Vagina (tissue), 2 donors: Measurements from ENCODE around the gene ZDHHC5. TPM values are rescaled to one million over a fixed set of nuclear protein-coding genes. Genes with fewer than 3 reads are reported as not detected.

Experiments used
- DNase-seq, 2 donors: peaks; one replicate each; pipeline ENCODE4 v3.0.0-alpha.2; 2017; ENCODE audit errors: extremely low spot score in 2 of 2
- H3K27ac ChIP-seq: fragments of 200-600 bp; sonication (generic); one replicate; pipeline ENCODE4 v1.5.1; 2019
- H3K27me3 ChIP-seq: fragments of 200-600 bp; sonication (generic); one replicate; pipeline ENCODE4 v1.5.1; 2019
- H3K36me3 ChIP-seq, 2 donors: fragments of 200-600 bp; sonication (generic); one replicate each; pipeline ENCODE4 v1.5.1; 2017 to 2019
- H3K4me1 ChIP-seq: fragments of 200-600 bp; sonication (generic); one replicate; pipeline ENCODE4 v1.5.1; 2019
- H3K4me3 ChIP-seq, 2 donors: fragments of 200-600 bp; sonication (generic); 1 replicate in 1 of 2; 2 replicates in 1 of 2; pipeline ENCODE4 v1.5.1; 2016 to 2019
- H3K9me3 ChIP-seq: fragments of 200-600 bp; sonication (generic); one replicate; pipeline ENCODE4 v1.5.1; 2019
- POLR2A ChIP-seq, 2 donors: fragments of 450-650 bp; IDR thresholded peaks; one replicate each; pipeline ENCODE4 v1.6.1; 2017; ENCODE audit warnings: antibody characterized with exemption in 2 of 2, mild to moderate bottlenecking in 2 of 2, moderate library complexity in 2 of 2
- POLR2AphosphoS5 ChIP-seq, 2 donors: sonication (generic); formaldehyde crosslinking; IDR thresholded peaks; one replicate each; pipeline ENCODE4 v1.9.0; 2017; ENCODE audit warnings: antibody characterized with exemption in 2 of 2, mild to moderate bottlenecking in 2 of 2, low read depth in 1 of 2; ENCODE audit not compliant: insufficient read depth in 1 of 2
- intact Hi-C: fragments of 100-400 bp; cut with DNase I; formaldehyde crosslinking; loops from one replicate; pipeline ENCODE4 v1.15.1; 2023
- total RNA-seq: library from RNA; depleted of rRNA; stranded (reverse); fragments of >200 nt; gene quantifications from one replicate; pipeline ENCODE4 v1.2.3, GENCODE V29; 2016
- TF ChIP-seq, protein P1 (sequence below), 3 experiments: fragments of 450-650 bp in 2 of 3; fragments of 200-600 bp in 1 of 3; sonication (generic) in 1 of 3; IDR thresholded peaks; one replicate each; pipeline ENCODE4 v1.5.1; 2017 to 2019; ENCODE audit warnings: antibody characterized with exemption in 3 of 3, mild to moderate bottlenecking in 2 of 3, moderate library complexity in 2 of 3

ZDHHC5 gene
- total RNA-seq, 1 donor from 2014 or later, result 46.2 TPM

DNA sequence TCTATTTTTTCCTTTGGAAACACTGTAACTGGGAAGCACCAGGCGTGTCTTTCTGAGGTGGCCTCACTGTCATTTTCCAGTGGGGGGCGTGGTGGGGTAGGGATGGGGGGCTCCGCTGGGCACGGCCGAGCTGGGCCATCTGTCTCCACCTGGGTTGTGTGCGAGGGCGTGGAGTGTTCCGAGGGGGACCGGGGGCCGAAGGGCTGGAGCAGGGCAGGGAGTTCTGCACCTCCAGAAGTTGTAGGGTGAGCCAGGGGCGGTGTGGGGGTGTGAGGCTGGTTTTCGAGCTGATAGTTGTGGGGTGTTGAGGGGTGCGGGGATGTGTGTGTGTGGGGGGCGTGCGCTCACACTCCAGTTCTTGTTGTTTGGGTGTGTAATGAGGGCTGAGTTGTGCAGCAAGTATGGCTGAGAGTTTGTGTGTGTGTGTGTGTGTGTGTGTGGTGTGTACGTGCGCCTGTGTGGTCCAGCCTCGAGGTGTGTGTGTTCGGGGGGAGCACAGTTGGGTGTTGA lies 29.0 kb upstream of the ZDHHC5 start:
- Histone ChIP-seq H3K27me3 (no peaks in the 10 kb centered on the region), H3K4me3 (peak overlapping the region; percentile 66 to 93), H3K9me3 (no peaks in the 10 kb centered on the region), H3K27ac (peak overlapping the region; percentile 80), H3K4me1 (peaks cover 37% of the 10 kb centered on the region), H3K36me3 (no peaks in the 10 kb centered on the region)
- TF ChIP-seq, protein P1, sequence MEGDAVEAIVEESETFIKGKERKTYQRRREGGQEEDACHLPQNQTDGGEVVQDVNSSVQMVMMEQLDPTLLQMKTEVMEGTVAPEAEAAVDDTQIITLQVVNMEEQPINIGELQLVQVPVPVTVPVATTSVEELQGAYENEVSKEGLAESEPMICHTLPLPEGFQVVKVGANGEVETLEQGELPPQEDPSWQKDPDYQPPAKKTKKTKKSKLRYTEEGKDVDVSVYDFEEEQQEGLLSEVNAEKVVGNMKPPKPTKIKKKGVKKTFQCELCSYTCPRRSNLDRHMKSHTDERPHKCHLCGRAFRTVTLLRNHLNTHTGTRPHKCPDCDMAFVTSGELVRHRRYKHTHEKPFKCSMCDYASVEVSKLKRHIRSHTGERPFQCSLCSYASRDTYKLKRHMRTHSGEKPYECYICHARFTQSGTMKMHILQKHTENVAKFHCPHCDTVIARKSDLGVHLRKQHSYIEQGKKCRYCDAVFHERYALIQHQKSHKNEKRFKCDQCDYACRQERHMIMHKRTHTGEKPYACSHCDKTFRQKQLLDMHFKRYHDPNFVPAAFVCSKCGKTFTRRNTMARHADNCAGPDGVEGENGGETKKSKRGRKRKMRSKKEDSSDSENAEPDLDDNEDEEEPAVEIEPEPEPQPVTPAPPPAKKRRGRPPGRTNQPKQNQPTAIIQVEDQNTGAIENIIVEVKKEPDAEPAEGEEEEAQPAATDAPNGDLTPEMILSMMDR (IDR thresholded peaks at IDR 0.05), result no peak
- no peak for TF ChIP-seq POLR2A (IDR thresholded peaks at IDR 0.05)
- TF ChIP-seq POLR2AphosphoS5 (IDR thresholded peaks at IDR 0.05; ENCODE audit: insufficient read depth in 1 of 2, low read depth in 1 of 2), result no peak
- DNase-seq, result no peak
- intact Hi-C loops, result loop anchor here (2.0 kb wide), 2 partner anchors 36 to 70 kb away; no protein-coding TSS in a partner anchor

- peak overlapping the region; percentile 66 to 93 for H3K4me3 ChIP-seq
- H3K36me3 ChIP-seq, result no peaks in the 10 kb centered on the region
- H3K27ac ChIP-seq, result peak overlapping the region; percentile 80
- no peak for DNase-seq
- TF ChIP-seq, protein P1 (IDR thresholded peaks at IDR 0.05), result no peak
- TF ChIP-seq POLR2A (IDR thresholded peaks at IDR 0.05) (no peak), POLR2AphosphoS5 (IDR thresholded peaks at IDR 0.05; ENCODE audit: insufficient read depth in 1 of 2, low read depth in 1 of 2) (no peak)
- no peaks in the 10 kb centered on the region for H3K9me3 ChIP-seq
- peaks cover 41% of the 10 kb centered on the region for H3K4me1 ChIP-seq
- H3K27me3 ChIP-seq, result no peaks in the 10 kb centered on the region
- intact Hi-C loops, result loop anchor here (2.0 to 10.0 kb wide), 4 partner anchors 37 to 315 kb away; partner anchors contain the start of gene TNKS1BP1
Observed at GRCh38 chr11:57639321-57640067, 28.4 kb upstream of the ZDHHC5 start.

GRCh38 chr11:57640068-57640800 lies 27.7 kb upstream of the ZDHHC5 start:
- TF ChIP-seq POLR2A (IDR thresholded peaks at IDR 0.05), result no peak
- TF ChIP-seq, protein P1 (IDR thresholded peaks at IDR 0.05), result no peak
- no peak for TF ChIP-seq POLR2AphosphoS5 (IDR thresholded peaks at IDR 0.05; ENCODE audit: insufficient read depth in 1 of 2, low read depth in 1 of 2)
- Histone ChIP-seq H3K36me3 (no peaks in the 10 kb centered on the region), H3K9me3 (no peaks in the 10 kb centered on the region), H3K4me1 (peaks cover 48% of the 10 kb centered on the region), H3K27ac (peak overlapping the region; percentile 80), H3K27me3 (no peaks in the 10 kb centered on the region), H3K4me3 (peak overlapping the region; percentile 66 to 93)
- no peak for DNase-seq
- intact Hi-C loops, result loop anchor here (10.0 kb wide), 2 partner anchors 185 to 315 kb away; partner anchors contain the start of gene TNKS1BP1

DNA sequence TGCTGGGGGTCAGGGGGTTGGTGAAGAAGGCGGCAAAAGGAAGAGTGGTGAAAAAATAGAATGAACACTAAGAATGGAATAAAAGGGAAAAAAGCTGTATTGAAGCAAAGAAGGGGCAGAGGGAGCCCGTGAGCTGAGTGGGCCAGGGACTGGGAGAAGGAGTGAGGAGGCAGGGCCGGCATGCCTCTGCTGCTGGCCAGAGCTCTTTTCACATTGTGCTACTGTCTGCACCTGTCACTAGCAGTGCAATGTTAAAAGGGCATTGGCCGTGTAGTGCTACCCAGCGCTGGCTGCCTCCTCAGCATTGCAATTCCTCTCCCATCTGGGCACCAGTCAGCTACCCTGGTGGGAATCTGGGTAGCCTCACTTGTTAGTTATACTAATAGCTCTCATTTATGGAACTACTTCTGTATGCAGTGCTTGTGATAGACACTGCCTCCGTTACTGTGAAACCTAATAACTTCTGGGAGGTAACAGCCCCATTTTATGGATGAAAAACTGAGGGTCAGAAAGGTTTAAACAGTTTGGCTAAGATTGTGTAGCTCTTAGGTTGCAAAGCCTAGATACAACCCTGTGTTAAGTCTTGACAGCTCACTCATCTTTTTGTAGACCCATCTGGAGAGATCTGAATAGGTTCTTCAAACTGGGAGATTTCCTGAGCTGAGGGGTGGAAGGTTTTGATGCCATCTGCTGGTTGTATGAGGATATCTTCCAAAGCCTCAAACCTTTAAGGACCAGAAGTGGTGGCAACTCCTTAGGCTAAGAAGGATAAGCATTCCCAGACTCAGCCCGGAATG lies 26.7 kb upstream of the ZDHHC5 start:
- intact Hi-C loops, result loop anchor here (10.0 kb wide), 2 partner anchors 186 to 316 kb away; partner anchors contain the start of gene TNKS1BP1
- peaks cover 58% of the 10 kb centered on the region for H3K4me1 ChIP-seq
- no peak overlapping the region for H3K4me3 ChIP-seq
- peak overlapping the region; percentile 80 for H3K27ac ChIP-seq
- DNase-seq, result no peak
- no peaks in the 10 kb centered on the region for H3K27me3 ChIP-seq
- TF ChIP-seq, protein P1 (IDR thresholded peaks at IDR 0.05), result peak in 2 of 3 experiments; percentile 42 to 46
- no peak for TF ChIP-seq POLR2AphosphoS5 (IDR thresholded peaks at IDR 0.05; ENCODE audit: insufficient read depth in 1 of 2, low read depth in 1 of 2)
- no peaks in the 10 kb centered on the region for H3K36me3 ChIP-seq
- H3K9me3 ChIP-seq, result no peaks in the 10 kb centered on the region
